B cell (primary cell): ENCODE measurements around the gene CDHR5. TPM values are rescaled to one million over a fixed set of nuclear protein-coding genes. Genes with fewer than 3 reads are reported as not detected.

Source experiments
- ATAC-seq: fragments of 200-7000 bp; cut with Tn5 transposase; one replicate; pipeline ENCODE4 v1.10.0; 2021; ENCODE audit warnings: low read depth, mild to moderate bottlenecking, moderate number of reproducible peaks, moderate library complexity
- CTCF ChIA-PET: fragments of 350-600 bp; sonication (Branson Sonifier 250); formaldehyde crosslinking; loops from one replicate; lab custom pipeline; 2021; ENCODE audit warnings: antibody characterized with exemption, inconsistent platforms; lab: Charles Lee
- POLR2A ChIA-PET: fragments of 350-600 bp; sonication (Branson Sonifier 250); formaldehyde crosslinking; loops from one replicate; lab custom pipeline; 2021; ENCODE audit warnings: antibody characterized with exemption; lab: Charles Lee
- DNase-seq: peaks from one replicate; pipeline ENCODE4 v3.0.0; 2013
- H2AFZ ChIP-seq: 2 replicates; pipeline ENCODE4 v1.6.1; 2012; ENCODE audit warnings: mild to moderate bottlenecking, low read depth, low read length; ENCODE audit not compliant: insufficient read depth, poor library complexity, severe bottlenecking
- H3K27ac ChIP-seq, 2 donors: 1 replicate in 1 of 2; 2 replicates in 1 of 2; pipeline ENCODE4 v1.5.1; 2012 to 2013; ENCODE audit warnings: low read length in 2 of 2, mild to moderate bottlenecking in 2 of 2, moderate library complexity in 1 of 2
- H3K27me3 ChIP-seq, 4 experiments: fragments of 200-600 bp in 1 of 4; sonication (generic) in 1 of 4; replicated peaks in 1 of 4; 1 replicate in 2 of 4; 2 replicates in 2 of 4; pipeline versions ENCODE4 v1.6.1 to v1.7.0; 2013 to 2016; ENCODE audit warnings: low read length in 3 of 4, mild to moderate bottlenecking in 2 of 4, mixed read lengths in 1 of 4, moderate library complexity in 1 of 4; ENCODE audit not compliant: insufficient read depth in 4 of 4, control insufficient read depth in 3 of 4; ENCODE audit errors: control extremely low read depth in 1 of 4
- H3K36me3 ChIP-seq, 2 experiments: replicated peaks in 1 of 2; 1 replicate in 1 of 2; 2 replicates in 1 of 2; pipeline versions ENCODE4 v1.6.1 to v1.7.1; 2013; ENCODE audit warnings: low read length in 1 of 2; ENCODE audit not compliant: insufficient read depth in 2 of 2, control insufficient read depth in 1 of 2; ENCODE audit errors: control extremely low read depth in 1 of 2, extremely low read depth in 1 of 2
- H3K4me1 ChIP-seq, 2 donors: fragments of 200-600 bp in 1 of 2; sonication (generic) in 1 of 2; 1 replicate in 1 of 2; 2 replicates in 1 of 2; pipeline versions ENCODE4 v1.5.1 to v1.6.1; 2013 to 2017; ENCODE audit warnings: low read length in 2 of 2; ENCODE audit not compliant: control insufficient read depth in 2 of 2, insufficient read depth in 2 of 2
- H3K4me2 ChIP-seq: replicated peaks from 2 replicates; pipeline ENCODE3; 2012; ENCODE audit warnings: mild to moderate bottlenecking, low read depth, low read length; ENCODE audit not compliant: poor library complexity, severe bottlenecking
- H3K4me3 ChIP-seq, 5 experiments: fragments of 200-600 bp in 1 of 5; sonication (generic) in 1 of 5; 1 replicate in 3 of 5; 2 replicates in 2 of 5; pipeline versions ENCODE4 v1.5.1 to v1.7.0; 2011 to 2016; ENCODE audit warnings: low read length in 4 of 5, mild to moderate bottlenecking in 4 of 5, low read depth in 2 of 5, control low read depth in 1 of 5, moderate library complexity in 1 of 5; ENCODE audit not compliant: insufficient read depth in 1 of 5; ENCODE audit errors: control extremely low read depth in 1 of 5, extremely low read depth in 1 of 5
- H3K79me2 ChIP-seq: fragments of 200-600 bp; sonication (generic); one replicate; pipeline ENCODE4 v1.6.0; 2016; ENCODE audit warnings: low read length; ENCODE audit not compliant: control insufficient read depth, insufficient read depth
- H3K9ac ChIP-seq: fragments of 200-600 bp; sonication (generic); 2 replicates; pipeline ENCODE4 v1.6.1; 2017; ENCODE audit warnings: mild to moderate bottlenecking, low read length, moderate library complexity
- H3K9me3 ChIP-seq, 3 donors: one replicate each; pipeline versions ENCODE4 v1.6.1 to v1.7.1; 2013; ENCODE audit warnings: low read length in 2 of 3; ENCODE audit not compliant: control insufficient read depth in 2 of 3, insufficient read depth in 1 of 3; ENCODE audit errors: control extremely low read depth in 1 of 3
- H4K20me1 ChIP-seq: 2 replicates; pipeline ENCODE4 v1.6.0; 2012; ENCODE audit warnings: mild to moderate bottlenecking, low read length; ENCODE audit not compliant: insufficient read depth, control insufficient read depth, poor library complexity, severe bottlenecking
- H3K27ac Mint-ChIP-seq: one replicate; pipeline ENCODE4 v1.8.0; 2021; ENCODE audit warnings: mixed read lengths
- H3K27me3 Mint-ChIP-seq: one replicate; pipeline ENCODE4 v1.8.0; 2021; ENCODE audit warnings: mixed read lengths
- H3K4me1 Mint-ChIP-seq: one replicate; pipeline ENCODE4 v1.8.0; 2021; ENCODE audit warnings: mixed read lengths
- H3K4me3 Mint-ChIP-seq: one replicate; pipeline ENCODE4 v1.8.0; 2021; ENCODE audit warnings: mixed read lengths
- H3K9me3 Mint-ChIP-seq: one replicate; pipeline ENCODE4 v1.8.0; 2022; ENCODE audit warnings: mixed read lengths; ENCODE audit not compliant: insufficient read depth
- EZH2 ChIP-seq: IDR thresholded peaks from 2 replicates; pipeline ENCODE4 v1.6.1; 2012; ENCODE audit warnings: borderline replicate concordance, low read depth, mild to moderate bottlenecking, moderate library complexity, low read length; ENCODE audit not compliant: insufficient read depth, poor library complexity, severe bottlenecking
- WGBS: methylation state at CpG from one replicate; pipeline ENCODE4 v1.1.5; 2013; ENCODE audit warnings: missing lambda C conversion rate; ENCODE audit not compliant: insufficient coverage; 5-methylcytosine and 5-hydroxymethylcytosine counted together
- intact Hi-C: fragments of 100-400 bp; cut with micrococcal nuclease; formaldehyde crosslinking; loops from one replicate; pipeline ENCODE4 v1.10.0; 2022
- polyA plus RNA-seq: library from polyadenylated mRNA; depleted of rRNA; stranded (reverse); fragments of >200 nt; gene quantifications from 2 replicates; pipeline ENCODE4 v1.2.3, GENCODE V29; 2012
- total RNA-seq, 2 donors: library from RNA; stranded (reverse); fragments of 120-200 nt in 1 of 2; gene quantifications; 1 replicate in 1 of 2; 2 replicates in 1 of 2; pipeline versions ENCODE4 v1.2.3 to v1.2.4, GENCODE V29; 2013 to 2022
- TF ChIP-seq, protein P1 (sequence below): fragments of 200-600 bp; IDR thresholded peaks from one replicate; pipeline ENCODE4 v1.8.0; 2022; ENCODE audit warnings: antibody characterized with exemption, mild to moderate bottlenecking

The CDHR5 gene
- total and polyA plus RNA-seq, 2 donors (not counting 1 experiment from before 2014, with no cell fraction given) = 0.09 TPM; not detected in 1

DNA sequence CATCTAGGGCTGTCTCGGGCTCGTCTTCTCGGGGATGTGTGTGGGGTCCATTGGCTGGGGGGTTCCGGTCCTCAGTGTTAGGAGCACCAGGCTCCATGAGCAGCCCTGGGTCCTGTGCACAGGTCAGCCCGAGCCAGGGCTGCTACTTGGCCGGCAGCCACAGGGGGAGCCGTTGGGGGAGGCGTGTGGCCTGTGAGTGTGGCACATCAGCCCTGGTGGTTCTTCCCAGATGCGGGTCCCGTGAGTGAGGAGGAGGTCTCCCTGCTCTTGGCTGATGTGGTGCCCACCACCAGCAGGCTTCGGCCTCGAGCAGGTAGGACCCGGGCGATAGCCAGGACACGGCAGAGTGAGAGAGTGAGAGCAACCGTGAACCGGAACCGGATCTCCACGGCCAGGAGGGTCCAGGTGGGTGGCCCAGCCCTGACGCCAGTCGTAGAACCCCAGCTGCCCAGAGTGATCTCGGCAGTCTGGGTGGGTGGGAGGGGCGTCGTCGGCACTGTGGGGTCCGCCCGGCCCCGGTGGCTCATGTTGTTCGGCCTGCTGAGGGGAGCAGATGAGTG lies 27.5 kb downstream of the CDHR5 start:
- no peak for ATAC-seq
- CTCF ChIA-PET = no interaction called here
- peaks cover 53% of the 10 kb centered on the region for H4K20me1 ChIP-seq
- no peak overlapping the region for H3K4me3 ChIP-seq
- no peaks in the 10 kb centered on the region for H3K4me1 Mint-ChIP-seq
- 94% methylated on average over 25 of the region's 29 CpGs for WGBS
- no peak overlapping the region for H2AFZ ChIP-seq
- no peaks in the 10 kb centered on the region for H3K4me1 ChIP-seq
- no peak for DNase-seq
- H3K36me3 ChIP-seq = peaks cover 0 to 72% of the 10 kb centered on the region in 2 experiments
- H3K79me2 ChIP-seq = peaks cover 39% of the 10 kb centered on the region
- H3K4me2 ChIP-seq = no peak overlapping the region
- no peaks in the 10 kb centered on the region for H3K9me3 Mint-ChIP-seq
- H3K27ac Mint-ChIP-seq = no peak overlapping the region
- H3K27ac ChIP-seq = no peak overlapping the region
- TF ChIP-seq EZH2 = no peak
- no peak overlapping the region for H3K9ac ChIP-seq
- H3K9me3 ChIP-seq = no peaks in the 10 kb centered on the region
- H3K27me3 Mint-ChIP-seq = no peaks in the 10 kb centered on the region
- POLR2A ChIA-PET = no interaction called here
- H3K4me3 Mint-ChIP-seq = no peak overlapping the region
- intact Hi-C loops = no loop called here
- H3K27me3 ChIP-seq = no peaks in the 10 kb centered on the region

DNA sequence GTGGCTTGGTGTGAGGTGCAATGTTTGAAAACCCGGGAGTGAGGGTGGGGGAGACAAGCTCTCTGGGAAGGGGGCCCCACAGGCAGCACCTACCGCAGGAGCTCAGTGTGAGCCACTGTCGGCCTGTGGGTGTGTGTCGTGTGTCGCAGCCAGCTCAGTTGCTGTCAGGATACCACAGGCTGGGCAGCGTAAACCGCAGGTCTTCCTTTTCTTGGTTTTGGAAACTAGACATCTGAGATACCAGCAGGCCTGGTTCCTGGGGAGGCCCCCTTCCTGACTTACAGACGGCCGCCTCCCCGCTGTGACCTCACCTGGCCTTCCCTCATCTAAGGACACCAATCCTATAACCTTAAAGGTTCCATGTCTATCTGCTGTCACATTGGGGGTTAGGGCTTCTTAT lies 28.4 kb downstream of the CDHR5 start:
- POLR2A ChIA-PET = no interaction called here
- Mint-ChIP-seq H3K27ac (no peak overlapping the region), H3K4me3 (no peak overlapping the region), H3K27me3 (no peaks in the 10 kb centered on the region), H3K4me1 (no peaks in the 10 kb centered on the region), H3K9me3 (no peaks in the 10 kb centered on the region)
- H3K9me3 ChIP-seq = no peaks in the 10 kb centered on the region
- CTCF ChIA-PET = no interaction called here
- no peaks in the 10 kb centered on the region for H3K4me1 ChIP-seq
- no peaks in the 10 kb centered on the region for H3K27me3 ChIP-seq
- H3K4me3 ChIP-seq = no peak overlapping the region
- no peak for TF ChIP-seq EZH2
- TF ChIP-seq, protein P1, sequence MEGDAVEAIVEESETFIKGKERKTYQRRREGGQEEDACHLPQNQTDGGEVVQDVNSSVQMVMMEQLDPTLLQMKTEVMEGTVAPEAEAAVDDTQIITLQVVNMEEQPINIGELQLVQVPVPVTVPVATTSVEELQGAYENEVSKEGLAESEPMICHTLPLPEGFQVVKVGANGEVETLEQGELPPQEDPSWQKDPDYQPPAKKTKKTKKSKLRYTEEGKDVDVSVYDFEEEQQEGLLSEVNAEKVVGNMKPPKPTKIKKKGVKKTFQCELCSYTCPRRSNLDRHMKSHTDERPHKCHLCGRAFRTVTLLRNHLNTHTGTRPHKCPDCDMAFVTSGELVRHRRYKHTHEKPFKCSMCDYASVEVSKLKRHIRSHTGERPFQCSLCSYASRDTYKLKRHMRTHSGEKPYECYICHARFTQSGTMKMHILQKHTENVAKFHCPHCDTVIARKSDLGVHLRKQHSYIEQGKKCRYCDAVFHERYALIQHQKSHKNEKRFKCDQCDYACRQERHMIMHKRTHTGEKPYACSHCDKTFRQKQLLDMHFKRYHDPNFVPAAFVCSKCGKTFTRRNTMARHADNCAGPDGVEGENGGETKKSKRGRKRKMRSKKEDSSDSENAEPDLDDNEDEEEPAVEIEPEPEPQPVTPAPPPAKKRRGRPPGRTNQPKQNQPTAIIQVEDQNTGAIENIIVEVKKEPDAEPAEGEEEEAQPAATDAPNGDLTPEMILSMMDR = no peak
- peaks cover 0 to 69% of the 10 kb centered on the region in 2 experiments for H3K36me3 ChIP-seq
- H3K79me2 ChIP-seq = peaks cover 39% of the 10 kb centered on the region
- WGBS = 89% methylated on average over 7 of the region's 10 CpGs
- no peak overlapping the region for H3K4me2 ChIP-seq
- ATAC-seq (no peak), DNase-seq (no peak)
- H4K20me1 ChIP-seq = peaks cover 54% of the 10 kb centered on the region
- intact Hi-C loops = no loop called here
- H3K27ac ChIP-seq = no peak overlapping the region
- no peak overlapping the region for H3K9ac ChIP-seq
- no peak overlapping the region for H2AFZ ChIP-seq
